HEK293 (cell line): ENCODE data around the gene SAE1.
A peak's percentile ranks its signal among the peaks of the same experiment; 100 is the strongest.

ENCODE experiments used
- BCL11B ChIP-seq: fragments of 450-650 bp; formaldehyde crosslinking; IDR thresholded peaks from 2 replicates; pipeline ENCODE4 v1.5.1; 2016; ENCODE audit warnings: low read depth, missing biosample characterization, missing genetic modification characterization
- GLIS1 ChIP-seq: fragments of 450-650 bp; formaldehyde crosslinking; IDR thresholded peaks from 2 replicates; pipeline ENCODE4 v1.5.1; 2016; ENCODE audit warnings: missing biosample characterization, missing genetic modification characterization
- GLIS2 ChIP-seq: fragments of 450-650 bp; formaldehyde crosslinking; IDR thresholded peaks from 2 replicates; pipeline ENCODE4 v1.5.1; 2016; ENCODE audit warnings: missing biosample characterization, missing genetic modification characterization
- KLF9 ChIP-seq: fragments of 450-650 bp; formaldehyde crosslinking; IDR thresholded peaks from 2 replicates; pipeline ENCODE4 v1.5.1; 2016; ENCODE audit warnings: missing biosample characterization, missing genetic modification characterization, low read depth
- OSR2 ChIP-seq: fragments of 450-650 bp; formaldehyde crosslinking; IDR thresholded peaks from 2 replicates; pipeline ENCODE4 v1.5.1; 2016; ENCODE audit warnings: missing biosample characterization, missing genetic modification characterization
- REPIN1 ChIP-seq: fragments of 450-650 bp; formaldehyde crosslinking; IDR thresholded peaks from 2 replicates; pipeline ENCODE4 v1.5.1; 2017; ENCODE audit warnings: missing biosample characterization, missing genetic modification characterization, low read depth
- SP2 ChIP-seq: fragments of 450-650 bp; formaldehyde crosslinking; IDR thresholded peaks from 2 replicates; pipeline ENCODE4 v1.5.1; 2016; ENCODE audit warnings: missing biosample characterization, missing genetic modification characterization
- SP3 ChIP-seq: fragments of 450-650 bp; formaldehyde crosslinking; IDR thresholded peaks from 2 replicates; pipeline ENCODE4 v1.5.1; 2016; ENCODE audit warnings: missing biosample characterization, missing genetic modification characterization
- ZBTB17 ChIP-seq: fragments of 450-650 bp; formaldehyde crosslinking; IDR thresholded peaks from 2 replicates; pipeline ENCODE4 v1.5.1; 2016; ENCODE audit warnings: missing biosample characterization, missing genetic modification characterization
- ZBTB20 ChIP-seq: fragments of 450-650 bp; formaldehyde crosslinking; IDR thresholded peaks from 2 replicates; pipeline ENCODE4 v1.5.1; 2016; ENCODE audit warnings: missing biosample characterization, missing genetic modification characterization
- ZBTB21 ChIP-seq: fragments of 450-650 bp; formaldehyde crosslinking; IDR thresholded peaks from 2 replicates; pipeline ENCODE4 v1.5.1; 2017; ENCODE audit warnings: missing biosample characterization, missing genetic modification characterization
- ZBTB7A ChIP-seq: fragments of 450-650 bp; formaldehyde crosslinking; IDR thresholded peaks from 2 replicates; pipeline ENCODE4 v1.5.1; 2016; ENCODE audit warnings: low read depth, missing biosample characterization, missing genetic modification characterization
- ZEB2 ChIP-seq: fragments of 450-650 bp; formaldehyde crosslinking; IDR thresholded peaks from 2 replicates; pipeline ENCODE4 v1.5.1; 2016; ENCODE audit warnings: missing biosample characterization, missing genetic modification characterization
- ZFHX2 ChIP-seq: fragments of 450-650 bp; formaldehyde crosslinking; conservative IDR thresholded peaks from 2 replicates; pipeline ENCODE4 v1.5.1; 2016; ENCODE audit warnings: missing biosample characterization, missing genetic modification characterization
- ZFP37 ChIP-seq: fragments of 450-650 bp; formaldehyde crosslinking; IDR thresholded peaks from 2 replicates; pipeline ENCODE4 v1.5.1; 2016; ENCODE audit warnings: missing biosample characterization, missing genetic modification characterization
- ZNF2 ChIP-seq: fragments of 450-650 bp; formaldehyde crosslinking; IDR thresholded peaks from 2 replicates; pipeline ENCODE4 v1.5.1; 2016; ENCODE audit warnings: missing biosample characterization, missing genetic modification characterization
- ZNF221 ChIP-seq: fragments of 450-650 bp; formaldehyde crosslinking; IDR thresholded peaks from 2 replicates; pipeline ENCODE4 v1.5.1; 2017; ENCODE audit warnings: missing biosample characterization, missing genetic modification characterization, borderline replicate concordance
- ZNF24 ChIP-seq: fragments of 450-650 bp; formaldehyde crosslinking; IDR thresholded peaks from 2 replicates; pipeline ENCODE4 v1.5.1; 2016; ENCODE audit warnings: missing biosample characterization, missing genetic modification characterization
- ZNF335 ChIP-seq: fragments of 450-650 bp; formaldehyde crosslinking; conservative IDR thresholded peaks from 2 replicates; pipeline ENCODE4 v1.5.1; 2016; ENCODE audit warnings: missing biosample characterization, missing genetic modification characterization
- ZNF341 ChIP-seq: fragments of 450-650 bp; formaldehyde crosslinking; IDR thresholded peaks from 2 replicates; pipeline ENCODE4; 2016; ENCODE audit warnings: low read depth, missing biosample characterization, missing genetic modification characterization
- ZNF366 ChIP-seq: fragments of 450-650 bp; formaldehyde crosslinking; conservative IDR thresholded peaks from 2 replicates; pipeline ENCODE4 v1.5.1; 2016; ENCODE audit warnings: missing biosample characterization, missing genetic modification characterization
- ZNF561 ChIP-seq: fragments of 450-650 bp; IDR thresholded peaks from 2 replicates; pipeline ENCODE4 v1.5.1; 2018; ENCODE audit warnings: missing biosample characterization, missing genetic modification characterization, borderline replicate concordance
- ZNF571 ChIP-seq: fragments of 450-650 bp; formaldehyde crosslinking; IDR thresholded peaks from 2 replicates; pipeline ENCODE4 v1.5.0; 2017; ENCODE audit warnings: missing biosample characterization, missing genetic modification characterization
- ZNF629 ChIP-seq: fragments of 450-650 bp; formaldehyde crosslinking; IDR thresholded peaks from 2 replicates; pipeline ENCODE4 v1.5.1; 2017; ENCODE audit warnings: missing biosample characterization, missing genetic modification characterization
- ZNF639 ChIP-seq: fragments of 450-650 bp; formaldehyde crosslinking; IDR thresholded peaks from 2 replicates; pipeline ENCODE4 v1.5.1; 2016; ENCODE audit warnings: missing biosample characterization, missing genetic modification characterization
- ZNF664 ChIP-seq: fragments of 450-650 bp; formaldehyde crosslinking; IDR thresholded peaks from 2 replicates; pipeline ENCODE4 v1.5.1; 2016; ENCODE audit warnings: missing biosample characterization, missing genetic modification characterization
- ZNF777 ChIP-seq: fragments of 450-650 bp; formaldehyde crosslinking; IDR thresholded peaks from 2 replicates; pipeline ENCODE4 v1.5.1; 2017; ENCODE audit warnings: missing biosample characterization, missing genetic modification characterization, borderline replicate concordance
- ZNF785 ChIP-seq: fragments of 450-650 bp; formaldehyde crosslinking; IDR thresholded peaks from 2 replicates; pipeline ENCODE4 v1.5.1; 2016; ENCODE audit warnings: missing biosample characterization, missing genetic modification characterization
- ZSCAN30 ChIP-seq: fragments of 450-650 bp; IDR thresholded peaks from 2 replicates; pipeline ENCODE4 v1.5.1; 2018; ENCODE audit warnings: missing biosample characterization, mild to moderate bottlenecking, missing genetic modification characterization, moderate library complexity
- ZXDB ChIP-seq: fragments of 450-650 bp; formaldehyde crosslinking; IDR thresholded peaks from 2 replicates; pipeline ENCODE4 v1.5.1; 2016; ENCODE audit warnings: missing biosample characterization, missing genetic modification characterization
- TF ChIP-seq, protein P1 (sequence below): fragments of 450-650 bp; formaldehyde crosslinking; IDR thresholded peaks from 2 replicates; pipeline ENCODE4 v1.5.1; 2017; ENCODE audit warnings: missing biosample characterization, missing genetic modification characterization
- TF ChIP-seq, protein P2 (sequence below): fragments of 450-650 bp; formaldehyde crosslinking; IDR thresholded peaks from 2 replicates; pipeline ENCODE4 v1.5.1; 2016; ENCODE audit warnings: missing biosample characterization, missing genetic modification characterization
- TF ChIP-seq, protein P3 (sequence below): fragments of 450-650 bp; formaldehyde crosslinking; IDR thresholded peaks from 2 replicates; pipeline ENCODE4 v1.5.1; 2016; ENCODE audit warnings: missing biosample characterization, missing genetic modification characterization
- TF ChIP-seq, protein P4 (sequence below): fragments of 450-650 bp; formaldehyde crosslinking; IDR thresholded peaks from 2 replicates; pipeline ENCODE4 v1.5.1; 2016; ENCODE audit warnings: missing biosample characterization, missing genetic modification characterization

SAE1 gene

GRCh38 chr19:47240996-47241918 lies 110.6 kb downstream of the SAE1 start (continued):
- TF ChIP-seq ZNF571 (no peak), GLIS1 (tag by site-specific recombination) (peak; percentile 81), ZNF629 (tag by site-specific recombination) (peak; percentile 76), ZSCAN30 (tag by site-specific recombination) (no peak), ZFHX2 (tag by site-specific recombination) (peak; percentile 94), SP2 (tag by site-specific recombination) (peak; percentile 57), ZNF777 (tag by site-specific recombination) (peak; percentile 48), ZBTB7A (tag by site-specific recombination) (0 out of 2 replicates have a peak, but pooled peaks have one; percentile 8), KLF9 (tag by site-specific recombination) (peak; percentile 96), BCL11B (tag by site-specific recombination) (0 out of 2 replicates have a peak, but pooled peaks have one; percentile 6), ZNF639 (tag by site-specific recombination) (peak; percentile 74; the same call in 1 of the 2 replicates), ZEB2 (tag by site-specific recombination) (peak; percentile 96), SP3 (tag by site-specific recombination) (peak; percentile 86), ZNF221 (tag by site-specific recombination) (no peak), ZNF24 (tag by site-specific recombination) (peak; percentile 63; the same call in 1 of the 2 replicates), ZXDB (peak; percentile 86), ZBTB17 (tag by site-specific recombination) (peak; percentile 42), ZBTB20 (tag by site-specific recombination) (peak; percentile 76), ZFP37 (tag by site-specific recombination) (peak; percentile 90), ZNF785 (tag by site-specific recombination) (peak; percentile 90; the same call in 1 of the 2 replicates), ZNF561 (tag by site-specific recombination) (0 out of 2 replicates have a peak, but pooled peaks have one; percentile 39), ZNF341 (tag by site-specific recombination) (peak; percentile 95), ZNF335 (tag by site-specific recombination) (peak; percentile 53), REPIN1 (peak; percentile 23; the same call in 1 of the 2 replicates), ZNF2 (tag by site-specific recombination) (peak; percentile 99), ZNF664 (peak; percentile 54; the same call in 1 of the 2 replicates), OSR2 (tag by site-specific recombination) (no peak), GLIS2 (tag by site-specific recombination) (peak; percentile 75), ZNF366 (tag by site-specific recombination) (peak; percentile 28; the same call in 1 of the 2 replicates), ZBTB21 (tag by site-specific recombination) (peak; percentile 59; the same call in 1 of the 2 replicates)
- TF ChIP-seq, protein P1, sequence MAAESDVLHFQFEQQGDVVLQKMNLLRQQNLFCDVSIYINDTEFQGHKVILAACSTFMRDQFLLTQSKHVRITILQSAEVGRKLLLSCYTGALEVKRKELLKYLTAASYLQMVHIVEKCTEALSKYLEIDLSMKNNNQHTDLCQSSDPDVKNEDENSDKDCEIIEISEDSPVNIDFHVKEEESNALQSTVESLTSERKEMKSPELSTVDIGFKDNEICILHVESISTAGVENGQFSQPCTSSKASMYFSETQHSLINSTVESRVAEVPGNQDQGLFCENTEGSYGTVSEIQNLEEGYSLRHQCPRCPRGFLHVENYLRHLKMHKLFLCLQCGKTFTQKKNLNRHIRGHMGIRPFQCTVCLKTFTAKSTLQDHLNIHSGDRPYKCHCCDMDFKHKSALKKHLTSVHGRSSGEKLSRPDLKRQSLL (tag by site-specific recombination): peak; percentile 84
- TF ChIP-seq, protein P2, sequence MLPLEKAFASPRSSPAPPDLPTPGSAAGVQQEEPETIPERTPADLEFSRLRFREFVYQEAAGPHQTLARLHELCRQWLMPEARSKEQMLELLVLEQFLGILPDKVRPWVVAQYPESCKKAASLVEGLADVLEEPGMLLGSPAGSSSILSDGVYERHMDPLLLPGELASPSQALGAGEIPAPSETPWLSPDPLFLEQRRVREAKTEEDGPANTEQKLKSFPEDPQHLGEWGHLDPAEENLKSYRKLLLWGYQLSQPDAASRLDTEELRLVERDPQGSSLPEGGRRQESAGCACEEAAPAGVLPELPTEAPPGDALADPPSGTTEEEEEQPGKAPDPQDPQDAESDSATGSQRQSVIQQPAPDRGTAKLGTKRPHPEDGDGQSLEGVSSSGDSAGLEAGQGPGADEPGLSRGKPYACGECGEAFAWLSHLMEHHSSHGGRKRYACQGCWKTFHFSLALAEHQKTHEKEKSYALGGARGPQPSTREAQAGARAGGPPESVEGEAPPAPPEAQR (tag by site-specific recombination): peak; percentile 49; the same call in 1 of the 2 replicates
- TF ChIP-seq, protein P3, sequence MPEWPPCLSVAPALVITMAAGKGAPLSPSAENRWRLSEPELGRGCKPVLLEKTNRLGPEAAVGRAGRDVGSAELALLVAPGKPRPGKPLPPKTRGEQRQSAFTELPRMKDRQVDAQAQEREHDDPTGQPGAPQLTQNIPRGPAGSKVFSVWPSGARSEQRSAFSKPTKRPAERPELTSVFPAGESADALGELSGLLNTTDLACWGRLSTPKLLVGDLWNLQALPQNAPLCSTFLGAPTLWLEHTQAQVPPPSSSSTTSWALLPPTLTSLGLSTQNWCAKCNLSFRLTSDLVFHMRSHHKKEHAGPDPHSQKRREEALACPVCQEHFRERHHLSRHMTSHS (tag by site-specific recombination): 0 out of 2 replicates have a peak, but pooled peaks have one; percentile 16
- TF ChIP-seq, protein P4, sequence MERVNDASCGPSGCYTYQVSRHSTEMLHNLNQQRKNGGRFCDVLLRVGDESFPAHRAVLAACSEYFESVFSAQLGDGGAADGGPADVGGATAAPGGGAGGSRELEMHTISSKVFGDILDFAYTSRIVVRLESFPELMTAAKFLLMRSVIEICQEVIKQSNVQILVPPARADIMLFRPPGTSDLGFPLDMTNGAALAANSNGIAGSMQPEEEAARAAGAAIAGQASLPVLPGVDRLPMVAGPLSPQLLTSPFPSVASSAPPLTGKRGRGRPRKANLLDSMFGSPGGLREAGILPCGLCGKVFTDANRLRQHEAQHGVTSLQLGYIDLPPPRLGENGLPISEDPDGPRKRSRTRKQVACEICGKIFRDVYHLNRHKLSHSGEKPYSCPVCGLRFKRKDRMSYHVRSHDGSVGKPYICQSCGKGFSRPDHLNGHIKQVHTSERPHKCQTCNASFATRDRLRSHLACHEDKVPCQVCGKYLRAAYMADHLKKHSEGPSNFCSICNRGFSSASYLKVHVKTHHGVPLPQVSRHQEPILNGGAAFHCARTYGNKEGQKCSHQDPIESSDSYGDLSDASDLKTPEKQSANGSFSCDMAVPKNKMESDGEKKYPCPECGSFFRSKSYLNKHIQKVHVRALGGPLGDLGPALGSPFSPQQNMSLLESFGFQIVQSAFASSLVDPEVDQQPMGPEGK (tag by site-specific recombination): peak; percentile 98
